ENCODE results near the gene SRP19. TPM values are rescaled to one million over a fixed set of nuclear protein-coding genes. Genes with fewer than 3 reads are reported as not detected.

Gene SRP19
- total and polyA plus RNA-seq, 2 of the 8 experiments (the other 6 are each of a cell fraction or from before 2014, with no cell fraction given), result 27.5 to 79.9 TPM

DNA sequence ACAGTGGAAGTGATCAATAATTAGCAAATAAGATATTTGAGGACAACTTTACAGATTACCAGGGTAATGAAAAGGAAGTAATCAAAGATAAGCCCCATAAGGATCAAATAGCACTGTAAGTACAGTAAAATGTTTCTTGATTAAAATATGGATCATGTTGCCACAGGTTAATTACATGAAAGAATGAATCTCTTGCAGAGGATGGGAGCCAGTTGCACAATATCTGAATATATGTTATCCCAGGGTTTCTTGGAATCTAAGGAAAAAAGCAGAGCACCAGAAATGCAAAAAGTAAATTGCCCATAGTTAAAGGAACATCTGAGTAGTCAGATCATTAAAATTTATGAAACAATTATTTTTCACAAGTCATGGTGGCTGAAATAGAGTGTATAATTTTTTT is 13.8 kb upstream of the SRP19 start (continued):
- TF ChIP-seq, protein P1, sequence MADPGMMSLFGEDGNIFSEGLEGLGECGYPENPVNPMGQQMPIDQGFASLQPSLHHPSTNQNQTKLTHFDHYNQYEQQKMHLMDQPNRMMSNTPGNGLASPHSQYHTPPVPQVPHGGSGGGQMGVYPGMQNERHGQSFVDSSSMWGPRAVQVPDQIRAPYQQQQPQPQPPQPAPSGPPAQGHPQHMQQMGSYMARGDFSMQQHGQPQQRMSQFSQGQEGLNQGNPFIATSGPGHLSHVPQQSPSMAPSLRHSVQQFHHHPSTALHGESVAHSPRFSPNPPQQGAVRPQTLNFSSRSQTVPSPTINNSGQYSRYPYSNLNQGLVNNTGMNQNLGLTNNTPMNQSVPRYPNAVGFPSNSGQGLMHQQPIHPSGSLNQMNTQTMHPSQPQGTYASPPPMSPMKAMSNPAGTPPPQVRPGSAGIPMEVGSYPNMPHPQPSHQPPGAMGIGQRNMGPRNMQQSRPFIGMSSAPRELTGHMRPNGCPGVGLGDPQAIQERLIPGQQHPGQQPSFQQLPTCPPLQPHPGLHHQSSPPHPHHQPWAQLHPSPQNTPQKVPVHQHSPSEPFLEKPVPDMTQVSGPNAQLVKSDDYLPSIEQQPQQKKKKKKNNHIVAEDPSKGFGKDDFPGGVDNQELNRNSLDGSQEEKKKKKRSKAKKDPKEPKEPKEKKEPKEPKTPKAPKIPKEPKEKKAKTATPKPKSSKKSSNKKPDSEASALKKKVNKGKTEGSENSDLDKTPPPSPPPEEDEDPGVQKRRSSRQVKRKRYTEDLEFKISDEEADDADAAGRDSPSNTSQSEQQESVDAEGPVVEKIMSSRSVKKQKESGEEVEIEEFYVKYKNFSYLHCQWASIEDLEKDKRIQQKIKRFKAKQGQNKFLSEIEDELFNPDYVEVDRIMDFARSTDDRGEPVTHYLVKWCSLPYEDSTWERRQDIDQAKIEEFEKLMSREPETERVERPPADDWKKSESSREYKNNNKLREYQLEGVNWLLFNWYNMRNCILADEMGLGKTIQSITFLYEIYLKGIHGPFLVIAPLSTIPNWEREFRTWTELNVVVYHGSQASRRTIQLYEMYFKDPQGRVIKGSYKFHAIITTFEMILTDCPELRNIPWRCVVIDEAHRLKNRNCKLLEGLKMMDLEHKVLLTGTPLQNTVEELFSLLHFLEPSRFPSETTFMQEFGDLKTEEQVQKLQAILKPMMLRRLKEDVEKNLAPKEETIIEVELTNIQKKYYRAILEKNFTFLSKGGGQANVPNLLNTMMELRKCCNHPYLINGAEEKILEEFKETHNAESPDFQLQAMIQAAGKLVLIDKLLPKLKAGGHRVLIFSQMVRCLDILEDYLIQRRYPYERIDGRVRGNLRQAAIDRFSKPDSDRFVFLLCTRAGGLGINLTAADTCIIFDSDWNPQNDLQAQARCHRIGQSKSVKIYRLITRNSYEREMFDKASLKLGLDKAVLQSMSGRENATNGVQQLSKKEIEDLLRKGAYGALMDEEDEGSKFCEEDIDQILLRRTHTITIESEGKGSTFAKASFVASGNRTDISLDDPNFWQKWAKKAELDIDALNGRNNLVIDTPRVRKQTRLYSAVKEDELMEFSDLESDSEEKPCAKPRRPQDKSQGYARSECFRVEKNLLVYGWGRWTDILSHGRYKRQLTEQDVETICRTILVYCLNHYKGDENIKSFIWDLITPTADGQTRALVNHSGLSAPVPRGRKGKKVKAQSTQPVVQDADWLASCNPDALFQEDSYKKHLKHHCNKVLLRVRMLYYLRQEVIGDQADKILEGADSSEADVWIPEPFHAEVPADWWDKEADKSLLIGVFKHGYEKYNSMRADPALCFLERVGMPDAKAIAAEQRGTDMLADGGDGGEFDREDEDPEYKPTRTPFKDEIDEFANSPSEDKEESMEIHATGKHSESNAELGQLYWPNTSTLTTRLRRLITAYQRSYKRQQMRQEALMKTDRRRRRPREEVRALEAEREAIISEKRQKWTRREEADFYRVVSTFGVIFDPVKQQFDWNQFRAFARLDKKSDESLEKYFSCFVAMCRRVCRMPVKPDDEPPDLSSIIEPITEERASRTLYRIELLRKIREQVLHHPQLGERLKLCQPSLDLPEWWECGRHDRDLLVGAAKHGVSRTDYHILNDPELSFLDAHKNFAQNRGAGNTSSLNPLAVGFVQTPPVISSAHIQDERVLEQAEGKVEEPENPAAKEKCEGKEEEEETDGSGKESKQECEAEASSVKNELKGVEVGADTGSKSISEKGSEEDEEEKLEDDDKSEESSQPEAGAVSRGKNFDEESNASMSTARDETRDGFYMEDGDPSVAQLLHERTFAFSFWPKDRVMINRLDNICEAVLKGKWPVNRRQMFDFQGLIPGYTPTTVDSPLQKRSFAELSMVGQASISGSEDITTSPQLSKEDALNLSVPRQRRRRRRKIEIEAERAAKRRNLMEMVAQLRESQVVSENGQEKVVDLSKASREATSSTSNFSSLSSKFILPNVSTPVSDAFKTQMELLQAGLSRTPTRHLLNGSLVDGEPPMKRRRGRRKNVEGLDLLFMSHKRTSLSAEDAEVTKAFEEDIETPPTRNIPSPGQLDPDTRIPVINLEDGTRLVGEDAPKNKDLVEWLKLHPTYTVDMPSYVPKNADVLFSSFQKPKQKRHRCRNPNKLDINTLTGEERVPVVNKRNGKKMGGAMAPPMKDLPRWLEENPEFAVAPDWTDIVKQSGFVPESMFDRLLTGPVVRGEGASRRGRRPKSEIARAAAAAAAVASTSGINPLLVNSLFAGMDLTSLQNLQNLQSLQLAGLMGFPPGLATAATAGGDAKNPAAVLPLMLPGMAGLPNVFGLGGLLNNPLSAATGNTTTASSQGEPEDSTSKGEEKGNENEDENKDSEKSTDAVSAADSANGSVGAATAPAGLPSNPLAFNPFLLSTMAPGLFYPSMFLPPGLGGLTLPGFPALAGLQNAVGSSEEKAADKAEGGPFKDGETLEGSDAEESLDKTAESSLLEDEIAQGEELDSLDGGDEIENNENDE (IDR thresholded peaks at IDR 0.05; ENCODE audit: insufficient replicate concordance, low read length), result no peak
- TF ChIP-seq CREB1 (IDR thresholded peaks at IDR 0.05), result no peak
- no peak for TF ChIP-seq MAX (IDR thresholded peaks at IDR 0.05)
- TF ChIP-seq SIN3A (conservative IDR thresholded peaks at IDR 0.05 in 1 of 2, IDR thresholded peaks at IDR 0.05 in 1 of 2; ENCODE audit: low read depth in 1 of 2, low read length in 2 of 2), result no peak
- no peak for TF ChIP-seq BRCA1 (IDR thresholded peaks at IDR 0.05; ENCODE audit: low read depth, low read length)
- TF ChIP-seq JUND (IDR thresholded peaks at IDR 0.05; ENCODE audit: low read length), result no peak
- no peak for TF ChIP-seq YY1 (IDR thresholded peaks at IDR 0.05; ENCODE audit: low read depth, low read length)
